BJ (cell line): Measurements from ENCODE around the gene NRN1L. TPM values are rescaled to one million over a fixed set of nuclear protein-coding genes. Genes with fewer than 3 reads are reported as not detected.
A peak's percentile ranks its signal among the peaks of the same experiment; 100 is the strongest.

Experiments used
- CTCF ChIA-PET: fragments of 350-600 bp; formaldehyde crosslinking; extraction: SDS; loops from one replicate; lab custom pipeline; 2021; ENCODE audit warnings: antibody characterized with exemption, inconsistent platforms; lab: Yijun Ruan, JAX
- POLR2A ChIA-PET: fragments of 300-600 bp; sonication (Branson Sonifier 250); formaldehyde crosslinking; extraction: SDS; loops from one replicate; lab custom pipeline; 2021; ENCODE audit warnings: antibody characterized with exemption; lab: Charles Lee
- DNase-seq: peaks from one replicate; pipeline ENCODE4 v3.0.0-alpha.2; 2011; ENCODE audit warnings: low read depth
- H3K27me3 ChIP-seq: 2 replicates; pipeline ENCODE4 v1.6.0; 2011; ENCODE audit warnings: low read length; ENCODE audit not compliant: control insufficient read depth, insufficient read depth
- H3K36me3 ChIP-seq: 2 replicates; pipeline ENCODE4 v1.5.1; 2011; ENCODE audit warnings: low read length; ENCODE audit not compliant: control insufficient read depth, insufficient read depth
- H3K4me3 ChIP-seq: 2 replicates; pipeline ENCODE4 v1.5.1; 2011; ENCODE audit warnings: low read depth, mild to moderate bottlenecking, control low read depth, low read length
- polyA plus RNA-seq: library from polyadenylated mRNA; depleted of rRNA; stranded (reverse); fragments of >200 nt; gene quantifications from 2 replicates; pipeline ENCODE4 v1.2.3, GENCODE V29; 2011
- TF ChIP-seq, protein P1 (sequence below): IDR thresholded peaks from 2 replicates; pipeline ENCODE4 v1.5.1; 2011; ENCODE audit warnings: low read depth, mild to moderate bottlenecking, control low read depth, inconsistent platforms, low read length, moderate library complexity; ENCODE audit not compliant: insufficient read depth

NRN1L gene
- polyA plus RNA-seq, 1 experiment = 0.27 TPM

DNA sequence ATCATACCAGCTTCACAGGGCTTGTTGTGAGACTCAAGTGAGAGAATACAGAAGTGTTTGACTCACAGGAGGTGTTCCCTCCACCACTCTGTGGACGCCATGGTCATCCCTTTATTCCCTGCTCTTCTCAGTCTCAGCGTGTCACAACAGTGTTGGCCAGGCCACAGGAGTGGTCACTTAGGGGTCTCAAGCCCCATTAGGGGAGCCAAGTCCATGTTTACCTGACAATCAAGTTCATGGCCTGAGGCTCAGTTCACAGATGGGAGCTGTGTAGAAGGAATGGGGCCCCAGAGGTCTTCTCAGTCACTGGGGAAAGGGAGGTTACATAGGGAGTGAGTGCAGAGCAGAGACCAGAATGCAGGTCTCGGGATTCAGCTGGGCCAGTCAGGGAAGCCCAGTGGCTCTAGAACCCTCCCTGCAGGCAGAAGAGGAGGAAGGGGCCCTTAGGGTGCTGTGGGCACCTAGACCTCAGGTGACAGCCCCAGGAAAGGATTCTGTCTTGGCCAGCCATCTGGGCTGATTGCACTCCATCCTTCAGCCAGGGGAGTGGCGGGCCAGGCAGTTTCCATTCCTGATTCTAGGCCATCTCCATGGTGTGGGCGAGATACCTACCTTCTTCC, 27.6 kb upstream of the NRN1L start:
- no peak overlapping the region for H3K4me3 ChIP-seq

DNA sequence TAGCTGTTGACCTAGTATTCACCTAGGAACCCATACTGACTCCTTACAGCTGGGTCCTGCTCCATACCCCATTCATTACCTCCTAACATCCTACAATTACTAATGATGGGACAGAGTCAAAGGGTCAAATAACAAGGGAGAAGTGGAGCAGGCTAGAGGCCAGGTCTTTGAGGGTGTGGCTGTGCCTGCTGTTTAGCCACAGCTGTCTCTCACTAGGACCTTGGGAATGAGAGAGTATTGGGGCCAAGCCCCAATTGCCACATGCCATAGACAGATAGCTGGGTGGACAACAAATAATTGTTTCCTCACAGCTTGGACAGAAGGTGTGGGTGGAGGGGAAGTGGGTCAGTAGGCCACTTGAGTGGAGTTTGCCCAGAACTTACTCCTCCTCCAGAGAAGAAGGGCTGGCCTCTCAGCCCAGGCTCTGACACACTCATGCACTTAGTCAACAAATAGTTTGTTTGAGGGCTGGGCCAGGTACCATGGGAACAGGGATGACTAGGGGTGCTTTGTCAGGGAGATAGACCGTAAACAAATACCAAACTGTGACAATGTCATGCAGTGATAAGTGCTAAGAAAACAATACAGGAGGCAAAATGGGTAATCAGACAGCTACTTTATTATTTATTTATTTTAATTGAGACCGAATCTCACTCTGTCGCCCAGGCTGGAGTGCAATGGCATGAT, 27.0 kb upstream of the NRN1L start:
- DNase-seq = peak; percentile 96
- Histone ChIP-seq H3K4me3 (no peak overlapping the region), H3K36me3 (peaks cover 1% of the 10 kb centered on the region; the same call in 1 of the 2 replicates), H3K27me3 (no peaks in the 10 kb centered on the region)
- ChIA-PET POLR2A (no interaction called here), CTCF (interaction anchor here (0.8 to 4.8 kb wide), 7 partner anchors 14 to 336 kb away, joined by 3 to 17 read pairs (median 4); partner anchors contain the start of gene NRN1L)
- TF ChIP-seq, protein P1, sequence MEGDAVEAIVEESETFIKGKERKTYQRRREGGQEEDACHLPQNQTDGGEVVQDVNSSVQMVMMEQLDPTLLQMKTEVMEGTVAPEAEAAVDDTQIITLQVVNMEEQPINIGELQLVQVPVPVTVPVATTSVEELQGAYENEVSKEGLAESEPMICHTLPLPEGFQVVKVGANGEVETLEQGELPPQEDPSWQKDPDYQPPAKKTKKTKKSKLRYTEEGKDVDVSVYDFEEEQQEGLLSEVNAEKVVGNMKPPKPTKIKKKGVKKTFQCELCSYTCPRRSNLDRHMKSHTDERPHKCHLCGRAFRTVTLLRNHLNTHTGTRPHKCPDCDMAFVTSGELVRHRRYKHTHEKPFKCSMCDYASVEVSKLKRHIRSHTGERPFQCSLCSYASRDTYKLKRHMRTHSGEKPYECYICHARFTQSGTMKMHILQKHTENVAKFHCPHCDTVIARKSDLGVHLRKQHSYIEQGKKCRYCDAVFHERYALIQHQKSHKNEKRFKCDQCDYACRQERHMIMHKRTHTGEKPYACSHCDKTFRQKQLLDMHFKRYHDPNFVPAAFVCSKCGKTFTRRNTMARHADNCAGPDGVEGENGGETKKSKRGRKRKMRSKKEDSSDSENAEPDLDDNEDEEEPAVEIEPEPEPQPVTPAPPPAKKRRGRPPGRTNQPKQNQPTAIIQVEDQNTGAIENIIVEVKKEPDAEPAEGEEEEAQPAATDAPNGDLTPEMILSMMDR = no peak

More for the DNA sequence above, 27.6 kb upstream of the NRN1L start:
- peaks cover 1% of the 10 kb centered on the region; the same call in 1 of the 2 replicates for H3K36me3 ChIP-seq
- POLR2A ChIA-PET = no interaction called here
- H3K27me3 ChIP-seq = no peaks in the 10 kb centered on the region
- TF ChIP-seq, protein P1 = no peak
- CTCF ChIA-PET = interaction anchor here (0.8 to 4.8 kb wide), 5 partner anchors 23 to 336 kb away, joined by 3 to 17 read pairs (median 4); partner anchors contain the start of gene NRN1L
- DNase-seq = no peak

GRCh38 chr16:67858500-67858899, 26.2 kb upstream of the NRN1L start:
- no peak for DNase-seq
- peaks cover 1% of the 10 kb centered on the region; the same call in 1 of the 2 replicates for H3K36me3 ChIP-seq
- CTCF ChIA-PET = interaction anchor here (1.2 to 4.8 kb wide), 4 partner anchors 13 to 186 kb away, joined by 3 to 17 read pairs (median 4); partner anchors contain the start of gene NRN1L
- no peaks in the 10 kb centered on the region for H3K27me3 ChIP-seq
- POLR2A ChIA-PET = no interaction called here
- no peak overlapping the region for H3K4me3 ChIP-seq
- TF ChIP-seq, protein P1 = no peak

DNA sequence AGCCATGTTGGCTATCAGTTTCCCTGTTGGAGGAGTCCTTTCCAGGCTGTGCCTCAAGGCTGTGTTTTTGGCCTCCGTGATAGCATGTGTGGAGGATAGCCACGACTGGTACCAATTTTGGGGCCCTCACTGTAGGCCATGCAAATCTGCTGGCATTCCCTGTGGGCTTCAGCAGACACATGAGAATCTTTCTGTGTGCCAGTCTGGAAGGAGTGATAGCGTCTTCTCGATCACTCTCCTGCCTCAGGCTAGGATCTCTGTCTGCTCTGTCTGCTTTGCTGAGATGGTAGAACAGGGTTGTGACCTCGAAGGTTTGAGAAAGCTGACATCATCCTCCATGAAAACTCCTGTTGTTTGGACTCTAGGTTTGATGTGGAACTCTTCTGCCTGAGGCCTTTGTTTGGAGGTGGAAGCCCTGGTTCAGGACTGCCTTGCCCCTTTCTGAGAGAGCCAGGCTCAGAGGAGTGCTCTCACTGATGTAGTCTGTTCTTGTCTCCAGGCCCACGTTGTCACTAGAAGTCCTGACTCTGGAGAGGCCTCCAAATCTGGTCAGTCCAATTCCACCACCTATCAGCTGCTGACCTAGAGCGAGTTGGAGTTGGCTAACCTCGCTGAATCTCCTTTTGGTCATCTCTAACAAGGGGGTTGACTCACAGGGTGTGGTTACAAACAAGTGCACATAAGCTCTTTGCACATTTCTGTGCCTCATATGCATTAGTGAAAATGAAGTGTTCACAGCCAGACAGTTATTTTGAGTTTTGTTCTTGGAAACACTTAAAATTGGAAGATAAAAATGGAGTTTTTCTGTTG, 23.9 kb upstream of the NRN1L start:
- ChIA-PET POLR2A (no interaction called here), CTCF (interaction anchor here (1.0 to 2.3 kb wide), 6 partner anchors 9 to 190 kb away, joined by 3 to 8 read pairs (median 4); no protein-coding TSS in a partner anchor)
- DNase-seq = no peak
- H3K4me3 ChIP-seq = no peak overlapping the region
- no peaks in the 10 kb centered on the region for H3K27me3 ChIP-seq
- H3K36me3 ChIP-seq = peaks cover 4% of the 10 kb centered on the region
- TF ChIP-seq, protein P1 = no peak
